ACHN (cell line): ENCODE data around the gene SLC25A44.
"Not testable (repeated sequence)": the region's sequence is repeated elsewhere in the genome, so short reads cannot be mapped to it uniquely, and the experiment has no call there.

Experiments used
- DNase-seq: peaks from one replicate; pipeline ENCODE4 v3.0.0-alpha.2; 2015
- in situ Hi-C: cut with HindIII; loops from 2 replicates; pipeline ENCODE4 v1.10.0; 2017; ENCODE audit warnings: low sequenced_read_pairs, low pct_ligation_motif_present, low pct_unique_long_range_greater_than_20kb

SLC25A44 gene

DNA sequence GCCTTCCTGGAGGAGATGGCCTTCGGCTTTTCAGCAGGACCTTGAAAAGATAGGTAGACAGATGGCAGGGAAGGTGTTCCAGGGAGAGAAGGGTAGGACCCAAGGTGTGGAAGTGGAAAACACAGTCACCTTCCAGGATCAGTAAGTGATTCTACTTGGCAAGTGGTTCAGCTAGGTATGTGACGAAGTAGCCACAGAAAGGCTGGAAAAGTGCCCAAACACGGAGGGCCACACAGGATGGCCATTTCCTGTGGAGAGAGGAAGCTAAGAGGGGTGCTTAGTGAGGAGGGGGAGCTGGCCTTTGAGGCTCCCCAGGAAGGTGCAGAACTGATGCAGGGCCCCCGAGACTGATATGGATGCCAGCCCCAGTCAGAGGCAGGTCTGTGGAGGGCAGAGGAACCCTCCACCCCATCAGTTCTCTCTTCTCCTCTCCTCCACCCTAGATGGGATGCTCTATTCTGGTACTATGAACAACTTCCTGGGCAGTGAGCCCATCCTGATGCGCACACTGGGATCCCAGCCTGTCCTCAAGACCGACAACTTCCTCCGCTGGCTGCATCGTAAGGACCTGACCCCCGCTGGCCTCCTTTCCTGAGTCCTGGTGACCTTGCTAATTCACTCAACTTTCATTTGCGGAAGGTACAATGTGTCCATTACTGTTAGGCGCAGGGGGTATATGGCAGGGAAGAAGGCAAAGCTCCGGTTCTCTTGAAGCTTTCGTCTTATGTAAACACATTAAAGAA, 33.7 kb upstream of the SLC25A44 start:
- DNase-seq: peak; percentile 27
- in situ Hi-C loops: no loop called here

DNA sequence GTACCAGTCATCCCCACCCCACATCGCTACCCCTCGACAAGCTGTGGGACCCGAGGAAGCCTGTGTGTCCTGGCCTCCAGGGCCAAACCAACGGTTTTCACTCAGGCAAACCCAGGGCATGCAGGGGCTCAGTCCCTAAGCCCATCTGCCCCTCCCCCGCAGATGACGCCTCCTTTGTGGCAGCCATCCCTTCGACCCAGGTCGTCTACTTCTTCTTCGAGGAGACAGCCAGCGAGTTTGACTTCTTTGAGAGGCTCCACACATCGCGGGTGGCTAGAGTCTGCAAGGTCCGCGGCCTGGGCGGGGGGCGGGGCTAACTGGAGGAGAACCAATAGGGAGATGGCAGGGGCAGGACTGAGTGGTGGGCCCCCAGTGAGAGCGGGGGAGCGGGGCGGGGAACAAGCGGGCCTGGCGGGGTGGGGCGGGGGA, 33.1 kb upstream of the SLC25A44 start:
- DNase-seq: no peak
- in situ Hi-C loops: no loop called here

DNA sequence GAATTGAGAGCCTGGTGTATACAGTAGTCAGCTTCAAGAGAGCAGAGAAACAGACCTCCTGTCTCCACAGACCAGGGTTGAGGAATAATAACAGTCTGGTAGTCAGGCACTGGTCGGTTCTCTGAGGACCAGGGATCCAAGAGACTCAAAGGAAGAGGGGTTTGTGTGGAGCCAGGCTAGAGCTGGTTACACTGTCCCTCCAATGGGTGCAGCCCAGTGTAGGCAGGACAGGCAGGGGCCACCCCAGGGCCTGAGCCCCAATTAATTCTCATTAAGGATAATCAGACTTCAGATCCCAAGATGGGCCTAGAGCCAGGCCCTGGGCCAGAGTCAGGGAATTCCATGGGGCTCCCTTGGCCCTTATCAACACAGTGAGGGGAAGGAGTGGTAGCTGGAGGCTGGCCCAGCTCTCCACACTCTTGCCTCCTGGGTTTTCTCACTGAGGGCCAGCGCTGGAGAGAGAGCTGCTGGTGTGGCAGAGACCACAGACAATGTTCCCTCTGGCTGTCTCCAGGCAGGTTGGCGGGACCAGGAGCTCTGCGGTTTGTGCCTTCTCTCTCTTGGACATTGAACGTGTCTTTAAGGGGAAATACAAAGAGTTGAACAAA, 31.4 kb upstream of the SLC25A44 start:
- in situ Hi-C loops: no loop called here
- DNase-seq: no peak

DNA sequence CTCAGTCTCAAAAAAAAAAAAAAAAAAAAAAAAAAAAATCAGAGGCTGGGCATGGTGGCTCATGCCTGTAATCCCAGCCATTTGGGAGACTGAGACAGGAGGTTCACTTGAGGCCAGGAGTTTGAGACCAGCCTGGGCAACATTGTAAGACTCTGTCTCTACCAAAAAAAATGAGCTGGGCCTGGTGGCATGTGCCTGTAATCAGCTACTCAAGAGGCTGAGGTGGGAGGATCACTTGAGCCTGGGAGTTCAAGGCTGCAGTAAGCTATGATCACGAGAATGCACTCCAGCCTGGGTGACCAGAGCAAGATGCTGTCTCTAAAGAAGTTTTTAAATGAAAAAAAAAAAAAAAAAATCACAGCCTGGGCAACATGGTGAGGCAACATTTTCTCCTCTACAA, 30.2 kb upstream of the SLC25A44 start:
- in situ Hi-C loops: no loop called here
- DNase-seq: no peak

DNA sequence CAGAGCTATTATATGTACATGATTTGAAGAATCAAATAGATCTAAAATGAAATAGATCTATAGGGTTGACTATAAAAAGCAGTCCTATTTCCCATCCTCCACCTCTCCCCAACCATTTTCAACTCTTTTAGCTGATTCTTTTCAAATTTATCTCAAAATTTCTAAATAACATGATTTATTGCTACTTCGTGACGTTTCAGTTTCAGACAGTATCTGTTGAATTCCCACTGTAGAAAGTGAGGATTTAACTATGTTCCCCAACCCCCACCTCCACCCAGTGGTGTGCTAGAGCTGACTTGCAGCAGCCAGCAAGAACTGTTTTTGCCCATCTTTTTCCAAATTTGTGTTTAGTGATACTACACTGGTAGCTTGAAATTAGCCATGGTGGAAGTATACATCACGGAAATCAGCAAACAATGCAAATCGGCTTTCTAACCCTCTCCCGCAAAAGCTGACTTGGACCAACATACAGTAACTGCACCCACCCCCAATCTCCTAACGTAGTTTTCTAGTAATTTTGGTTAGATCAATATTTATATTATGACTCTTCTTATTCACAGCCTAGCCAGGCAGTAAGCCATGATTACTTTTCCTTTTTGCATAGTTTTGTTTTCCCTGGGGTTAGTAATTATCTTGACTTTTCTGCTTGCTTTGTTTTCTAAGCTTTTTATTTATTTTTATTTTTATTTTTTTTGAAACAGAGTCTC, 29.6 kb upstream of the SLC25A44 start:
- DNase-seq: no peak
- in situ Hi-C loops: no loop called here

DNA sequence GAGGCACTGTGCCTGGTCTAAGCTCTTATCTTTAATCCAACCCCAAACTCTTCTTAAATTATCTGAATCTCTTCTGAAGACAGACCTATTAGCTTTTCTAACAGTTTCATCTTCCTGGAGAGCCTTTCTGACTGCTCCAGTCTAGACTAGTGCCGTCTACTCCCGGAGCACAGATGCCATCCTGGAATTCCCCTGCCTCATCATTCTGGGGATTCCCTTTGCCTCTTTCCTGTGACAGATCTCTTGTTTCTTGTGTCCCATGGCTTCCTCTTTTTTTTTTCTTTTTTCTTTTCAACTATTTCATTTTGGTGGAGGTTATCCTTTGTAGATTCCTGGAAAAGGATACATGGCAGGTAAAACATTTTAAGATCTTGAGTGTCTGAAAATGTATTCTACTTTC, 28.8 kb upstream of the SLC25A44 start:
- in situ Hi-C loops: no loop called here
- DNase-seq: no peak

DNA sequence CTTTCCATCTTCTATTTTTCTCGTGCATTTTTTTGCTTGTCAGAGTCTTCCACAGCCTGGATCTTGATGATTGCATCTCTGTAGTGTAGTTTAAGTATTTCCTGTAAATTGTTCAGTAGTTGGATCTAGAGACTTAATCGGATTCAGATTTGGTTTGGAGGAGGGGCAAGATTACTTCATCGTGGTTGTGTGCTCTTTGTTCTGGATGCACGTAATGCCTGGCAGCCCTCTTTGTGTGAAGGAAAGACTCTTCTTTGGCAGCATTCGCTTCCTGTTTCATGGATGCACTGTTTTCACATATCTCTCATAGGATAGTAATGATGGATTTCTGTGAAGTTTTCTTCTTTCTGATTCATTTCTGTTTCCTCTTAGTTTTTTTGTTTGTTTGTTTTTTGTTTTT, 26.4 kb upstream of the SLC25A44 start:
- in situ Hi-C loops: no loop called here
- no peak for DNase-seq

DNA sequence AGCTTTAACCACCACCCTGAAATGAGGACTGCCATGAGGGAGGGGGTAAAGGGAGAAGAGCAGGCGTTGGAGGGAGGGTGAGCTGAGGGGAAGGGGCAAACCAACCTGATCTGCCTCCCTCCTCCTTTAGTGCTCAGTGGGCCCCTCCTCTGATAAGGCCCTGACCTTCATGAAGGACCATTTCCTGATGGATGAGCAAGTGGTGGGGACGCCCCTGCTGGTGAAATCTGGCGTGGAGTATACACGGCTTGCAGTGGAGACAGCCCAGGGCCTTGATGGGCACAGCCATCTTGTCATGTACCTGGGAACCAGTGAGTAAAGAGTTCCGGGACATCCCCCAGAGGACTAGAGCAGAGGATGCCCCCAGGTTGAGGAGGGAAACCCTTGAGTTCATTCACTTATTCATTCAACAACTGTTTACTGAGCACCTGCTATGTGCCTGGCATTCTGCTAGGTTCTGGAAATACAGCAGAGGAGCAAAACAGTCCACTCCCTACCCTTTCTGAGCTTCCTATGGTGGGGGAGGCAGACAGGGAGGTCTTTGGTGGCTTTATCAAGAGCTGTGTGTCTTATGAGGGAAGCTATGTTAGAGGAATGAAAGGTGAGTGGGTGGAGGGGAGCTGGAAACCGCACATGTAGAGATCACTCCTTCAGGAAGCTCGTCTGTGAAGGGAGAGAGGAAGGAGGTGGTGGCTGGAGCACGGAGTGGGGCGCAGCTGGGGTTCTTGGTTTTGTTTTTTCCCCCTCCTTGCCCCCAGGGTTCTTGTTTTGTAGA, 21.0 kb upstream of the SLC25A44 start:
- DNase-seq: no peak
- in situ Hi-C loops: no loop called here

DNA sequence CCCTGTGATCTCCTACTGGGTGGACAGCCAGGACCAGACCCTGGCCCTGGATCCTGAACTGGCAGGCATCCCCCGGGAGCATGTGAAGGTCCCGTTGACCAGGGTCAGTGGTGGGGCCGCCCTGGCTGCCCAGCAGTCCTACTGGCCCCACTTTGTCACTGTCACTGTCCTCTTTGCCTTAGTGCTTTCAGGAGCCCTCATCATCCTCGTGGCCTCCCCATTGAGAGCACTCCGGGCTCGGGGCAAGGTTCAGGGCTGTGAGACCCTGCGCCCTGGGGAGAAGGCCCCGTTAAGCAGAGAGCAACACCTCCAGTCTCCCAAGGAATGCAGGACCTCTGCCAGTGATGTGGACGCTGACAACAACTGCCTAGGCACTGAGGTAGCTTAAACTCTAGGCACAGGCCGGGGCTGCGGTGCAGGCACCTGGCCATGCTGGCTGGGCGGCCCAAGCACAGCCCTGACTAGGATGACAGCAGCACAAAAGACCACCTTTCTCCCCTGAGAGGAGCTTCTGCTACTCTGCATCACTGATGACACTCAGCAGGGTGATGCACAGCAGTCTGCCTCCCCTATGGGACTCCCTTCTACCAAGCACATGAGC, 17.2 kb upstream of the SLC25A44 start:
- in situ Hi-C loops: no loop called here
- no peak for DNase-seq

DNA sequence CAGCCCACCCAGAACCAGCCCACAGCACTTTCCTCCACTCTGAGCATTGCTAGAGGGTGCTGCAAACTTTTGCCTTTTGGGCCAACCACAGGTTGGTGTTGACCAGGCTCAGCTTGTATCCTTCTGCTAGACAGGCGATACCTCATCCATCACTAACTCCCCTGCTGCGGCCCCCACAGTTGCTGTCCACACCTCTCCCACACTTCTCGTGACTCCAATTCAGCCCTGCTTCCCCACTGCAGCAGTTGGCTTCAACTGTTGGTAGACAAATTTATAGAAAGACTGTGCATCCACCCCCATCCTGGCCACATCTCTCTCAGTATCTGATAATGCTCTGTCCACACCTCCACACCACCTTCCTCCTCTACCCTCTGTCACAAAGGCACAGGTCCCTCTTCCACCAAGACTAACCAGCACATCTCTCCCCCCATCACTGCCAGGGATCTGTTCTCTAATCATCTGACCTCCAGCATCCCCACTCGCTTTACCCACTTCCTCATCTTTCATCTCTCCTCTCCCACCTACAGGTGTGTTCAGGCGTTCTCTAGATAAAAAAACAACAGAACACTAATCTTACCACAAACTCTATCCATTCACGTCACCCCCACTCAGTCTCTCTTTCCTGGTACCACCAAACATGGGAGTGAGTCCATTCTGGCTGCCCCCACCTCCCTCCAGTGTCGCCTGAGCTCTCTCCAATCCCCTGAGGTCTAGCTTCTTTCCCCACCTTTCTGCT, 15.8 kb upstream of the SLC25A44 start:
- no peak for DNase-seq
- in situ Hi-C loops: no loop called here

DNA sequence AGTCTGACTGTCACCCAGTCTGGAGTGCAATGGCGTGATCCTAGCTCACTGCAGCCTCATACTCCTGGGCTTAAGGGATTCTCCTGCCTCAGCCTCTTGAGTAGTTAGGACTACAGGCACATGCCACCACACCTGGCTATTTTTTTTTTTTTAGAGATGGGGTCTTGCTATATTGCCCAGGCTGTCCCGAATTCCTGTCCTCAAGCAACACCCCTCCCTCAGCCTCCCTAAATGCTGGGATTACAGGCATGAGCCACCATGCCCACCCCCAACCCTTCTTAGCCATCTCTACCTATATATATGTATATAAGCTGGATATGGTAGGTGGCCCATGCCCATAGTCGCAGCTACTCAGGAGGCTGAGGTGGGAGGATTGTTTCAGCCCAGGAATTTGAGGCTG, 13.4 kb upstream of the SLC25A44 start:
- in situ Hi-C loops: no loop called here

DNA sequence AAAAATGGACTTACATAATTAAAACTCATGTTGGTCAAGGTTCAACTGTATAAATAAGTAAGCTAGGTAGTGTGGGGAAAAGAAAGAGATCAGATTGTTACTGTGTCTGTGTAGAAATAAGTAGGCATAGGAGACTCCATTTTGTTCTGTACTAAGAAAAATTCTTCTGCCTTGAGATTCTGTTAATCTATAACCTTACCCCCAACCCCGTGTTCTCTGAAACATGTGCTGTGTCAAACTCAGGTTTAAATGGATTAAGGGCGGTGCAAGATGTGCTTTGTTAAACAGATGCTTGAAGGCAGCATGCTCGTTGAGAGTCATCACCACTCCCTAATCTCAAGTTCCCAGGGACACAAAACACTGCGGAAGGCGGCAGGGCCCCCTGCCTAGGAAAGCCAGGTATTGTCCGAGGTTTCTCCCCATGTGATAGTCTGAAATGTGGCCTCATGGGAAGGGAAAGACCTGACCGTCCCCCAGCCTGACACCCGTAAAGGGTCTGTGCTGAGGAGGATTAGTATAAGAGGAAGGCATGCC, 12.4 kb upstream of the SLC25A44 start:
- DNase-seq, in situ Hi-C loops: not testable (repeated sequence)

More for the DNA sequence above, 13.4 kb upstream of the SLC25A44 start:
- DNase-seq: no peak

DNA sequence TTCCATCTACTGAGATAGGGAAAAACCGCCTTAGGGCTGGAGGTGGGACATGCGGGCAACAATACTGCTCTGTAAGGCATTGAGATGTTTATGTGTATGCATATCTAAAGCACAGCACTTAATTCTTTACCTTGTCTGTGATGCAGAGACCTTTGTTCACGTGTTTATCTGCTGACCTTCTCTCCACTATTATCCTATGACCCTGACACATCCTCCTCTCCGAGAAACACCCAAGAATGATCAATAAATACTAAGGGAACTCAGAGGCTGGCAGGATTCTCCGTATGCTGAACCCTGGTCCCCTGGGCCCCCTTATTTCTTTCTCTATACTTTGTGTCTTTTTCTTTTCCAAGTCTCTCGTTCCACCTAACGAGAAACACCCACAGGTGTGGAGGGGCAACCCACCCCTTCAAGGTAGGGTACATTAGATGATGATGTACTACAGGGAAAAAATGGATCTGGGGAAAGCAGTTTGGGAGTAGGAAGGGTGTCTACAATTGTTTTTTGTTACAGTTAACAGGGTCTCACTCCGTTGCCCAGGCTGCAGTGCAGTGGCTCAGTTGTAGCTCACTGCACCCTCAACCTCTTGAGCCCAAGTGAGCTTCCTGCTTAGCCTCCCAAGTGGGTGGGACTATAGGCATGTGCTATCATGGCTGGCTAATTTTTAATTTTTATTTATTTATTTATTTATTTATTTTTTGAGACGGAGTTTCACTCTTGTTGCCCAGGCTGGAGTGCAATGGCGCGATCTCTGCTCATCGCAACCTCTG, 11.7 kb upstream of the SLC25A44 start:
- DNase-seq, in situ Hi-C loops: not testable (repeated sequence)

DNA sequence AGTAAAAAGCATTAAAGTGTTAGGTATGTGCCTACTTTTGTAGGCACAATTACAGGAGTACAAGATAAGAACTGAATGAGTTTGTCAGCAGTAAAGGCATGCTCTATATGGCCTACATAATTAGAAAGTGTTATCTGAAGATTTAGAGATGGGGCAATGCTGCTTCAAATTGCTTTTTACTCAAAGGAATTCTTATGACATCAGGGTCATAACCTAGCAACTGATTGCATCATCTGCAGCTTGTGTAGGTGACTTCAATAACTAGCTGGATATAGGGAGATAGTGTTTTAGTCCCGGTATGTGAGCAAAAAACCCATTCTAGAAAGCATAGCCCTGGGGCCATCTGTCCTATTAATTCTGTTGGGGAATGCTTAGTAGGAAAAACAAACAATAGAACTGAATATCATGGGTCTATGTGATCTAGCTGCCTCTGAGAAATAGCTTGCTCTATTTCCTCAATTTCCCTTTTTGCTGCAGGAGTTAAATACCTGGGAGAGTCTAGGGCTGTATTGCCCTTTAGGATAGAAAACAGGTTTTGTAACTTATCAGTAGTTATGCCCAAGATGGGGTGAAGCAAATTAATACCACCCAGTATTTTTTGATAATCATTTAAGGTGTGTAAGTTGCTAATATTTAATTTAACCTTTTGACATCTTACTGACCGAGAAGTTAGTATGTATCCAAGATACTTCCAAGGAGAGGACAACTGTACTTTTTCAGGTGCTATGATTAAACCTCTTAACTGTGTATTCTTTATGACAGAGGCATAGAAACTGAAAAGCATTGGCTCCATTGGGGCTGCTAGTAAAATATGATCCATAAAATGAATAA, 7.3 kb upstream of the SLC25A44 start:
- DNase-seq, in situ Hi-C loops: not testable (repeated sequence)

DNA sequence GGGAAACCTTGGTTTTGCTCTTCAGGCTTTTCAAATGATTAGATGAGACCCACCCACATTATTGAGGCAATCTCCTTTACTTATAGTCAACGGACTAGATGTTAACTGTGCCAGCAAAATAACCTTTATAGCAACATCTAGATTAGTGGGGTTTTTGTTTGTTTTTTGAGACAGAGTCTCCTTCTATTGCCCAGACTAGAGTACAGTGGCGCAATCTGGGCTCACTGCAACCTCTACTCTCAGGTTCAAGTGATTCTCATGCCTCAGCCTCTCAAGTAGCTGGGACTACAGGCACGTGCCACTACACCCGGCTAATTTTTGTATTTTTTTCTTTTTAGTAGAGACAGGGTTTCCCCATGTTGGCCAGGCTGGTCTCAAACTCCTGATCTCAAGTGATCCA, 3.6 kb upstream of the SLC25A44 start:
- in situ Hi-C loops: not testable (repeated sequence)

DNA sequence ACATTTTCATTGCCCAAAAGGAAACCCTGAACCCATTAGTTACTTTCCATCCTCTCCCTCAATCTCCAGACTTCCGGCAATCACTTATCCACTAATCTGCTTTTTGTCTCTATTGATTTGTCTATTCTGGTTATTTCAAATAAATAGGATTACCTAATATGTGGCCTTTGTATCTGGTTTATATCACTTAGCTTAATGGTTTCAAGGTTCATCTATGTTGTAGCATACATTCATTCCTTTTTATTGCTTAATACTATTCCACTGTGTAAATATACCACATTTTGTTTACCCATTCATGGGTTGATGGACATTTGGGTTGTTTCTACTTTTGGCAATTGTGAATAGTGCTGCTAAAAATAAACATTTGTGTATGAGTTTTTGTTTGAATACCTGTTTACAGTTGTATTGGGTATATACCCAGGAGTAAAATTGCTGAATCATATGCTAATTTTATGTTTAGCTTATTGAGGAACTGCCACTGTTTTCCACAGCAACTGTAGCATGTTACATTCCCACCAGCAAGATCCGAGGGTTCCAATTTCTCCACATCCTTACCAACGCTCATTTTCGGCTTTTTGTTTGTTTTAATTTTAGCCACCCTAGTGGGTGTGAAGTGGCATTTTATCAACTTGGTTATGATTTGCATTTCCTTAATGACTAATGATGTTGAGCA, 2.5 kb upstream of the SLC25A44 start:
- in situ Hi-C loops: no loop called here
- DNase-seq: no peak

More for the DNA sequence above, 3.6 kb upstream of the SLC25A44 start:
- DNase-seq: not testable (repeated sequence)
